LNCAP (cell line): Measurements from ENCODE around the gene LMNTD2.

Source experiments
- TF ChIP-seq, protein P1 (sequence below): fragments of 450-650 bp; IDR thresholded peaks from 2 replicates; pipeline ENCODE4 v1.5.1; 2017; ENCODE audit warnings: mild to moderate bottlenecking

Gene LMNTD2

GRCh38 chr11:544817-545166 is 15.7 kb downstream of the LMNTD2 start:
- TF ChIP-seq, protein P1, sequence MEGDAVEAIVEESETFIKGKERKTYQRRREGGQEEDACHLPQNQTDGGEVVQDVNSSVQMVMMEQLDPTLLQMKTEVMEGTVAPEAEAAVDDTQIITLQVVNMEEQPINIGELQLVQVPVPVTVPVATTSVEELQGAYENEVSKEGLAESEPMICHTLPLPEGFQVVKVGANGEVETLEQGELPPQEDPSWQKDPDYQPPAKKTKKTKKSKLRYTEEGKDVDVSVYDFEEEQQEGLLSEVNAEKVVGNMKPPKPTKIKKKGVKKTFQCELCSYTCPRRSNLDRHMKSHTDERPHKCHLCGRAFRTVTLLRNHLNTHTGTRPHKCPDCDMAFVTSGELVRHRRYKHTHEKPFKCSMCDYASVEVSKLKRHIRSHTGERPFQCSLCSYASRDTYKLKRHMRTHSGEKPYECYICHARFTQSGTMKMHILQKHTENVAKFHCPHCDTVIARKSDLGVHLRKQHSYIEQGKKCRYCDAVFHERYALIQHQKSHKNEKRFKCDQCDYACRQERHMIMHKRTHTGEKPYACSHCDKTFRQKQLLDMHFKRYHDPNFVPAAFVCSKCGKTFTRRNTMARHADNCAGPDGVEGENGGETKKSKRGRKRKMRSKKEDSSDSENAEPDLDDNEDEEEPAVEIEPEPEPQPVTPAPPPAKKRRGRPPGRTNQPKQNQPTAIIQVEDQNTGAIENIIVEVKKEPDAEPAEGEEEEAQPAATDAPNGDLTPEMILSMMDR, result no peak

- TF ChIP-seq, protein P1, result no peak
These were observed 19.1 kb downstream of the LMNTD2 start for GRCh38 chr11:541433-541885.

- TF ChIP-seq, protein P1, result no peak
These were observed 19.7 kb downstream of the LMNTD2 start for GRCh38 chr11:540583-541432.

GRCh38 chr11:539971-540481 is 20.5 kb downstream of the LMNTD2 start:
- TF ChIP-seq, protein P1, result no peak

DNA sequence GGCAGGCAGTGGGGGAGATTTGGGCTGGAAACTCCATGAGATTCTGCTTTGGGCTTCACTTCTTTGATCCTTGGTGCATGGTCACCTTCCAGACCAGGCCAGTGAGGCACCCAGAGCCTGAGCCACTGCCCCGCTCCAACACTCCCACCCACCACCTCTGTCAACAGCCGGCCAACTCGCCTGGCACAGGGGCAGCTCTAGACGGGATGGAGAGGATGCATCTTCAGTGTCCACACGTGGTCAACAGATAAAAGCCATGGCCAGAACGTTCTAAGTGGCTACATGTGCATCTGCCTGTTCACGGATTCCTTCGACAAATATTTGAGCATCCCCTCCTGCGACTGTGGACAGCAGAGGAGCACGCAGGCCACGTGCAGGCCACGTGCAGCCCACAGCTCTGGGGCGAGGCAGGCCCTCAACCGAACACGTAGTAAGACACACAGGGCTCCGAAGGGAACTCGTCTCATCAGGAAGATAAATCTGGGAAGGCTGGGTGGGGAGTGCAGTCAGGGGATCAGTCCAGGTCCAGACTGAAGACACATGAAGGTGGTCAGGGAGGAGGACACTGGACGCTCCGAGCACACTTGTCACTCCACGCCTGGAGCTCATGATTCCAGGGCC is 22.0 kb downstream of the LMNTD2 start:
- TF ChIP-seq, protein P1, result no peak

DNA sequence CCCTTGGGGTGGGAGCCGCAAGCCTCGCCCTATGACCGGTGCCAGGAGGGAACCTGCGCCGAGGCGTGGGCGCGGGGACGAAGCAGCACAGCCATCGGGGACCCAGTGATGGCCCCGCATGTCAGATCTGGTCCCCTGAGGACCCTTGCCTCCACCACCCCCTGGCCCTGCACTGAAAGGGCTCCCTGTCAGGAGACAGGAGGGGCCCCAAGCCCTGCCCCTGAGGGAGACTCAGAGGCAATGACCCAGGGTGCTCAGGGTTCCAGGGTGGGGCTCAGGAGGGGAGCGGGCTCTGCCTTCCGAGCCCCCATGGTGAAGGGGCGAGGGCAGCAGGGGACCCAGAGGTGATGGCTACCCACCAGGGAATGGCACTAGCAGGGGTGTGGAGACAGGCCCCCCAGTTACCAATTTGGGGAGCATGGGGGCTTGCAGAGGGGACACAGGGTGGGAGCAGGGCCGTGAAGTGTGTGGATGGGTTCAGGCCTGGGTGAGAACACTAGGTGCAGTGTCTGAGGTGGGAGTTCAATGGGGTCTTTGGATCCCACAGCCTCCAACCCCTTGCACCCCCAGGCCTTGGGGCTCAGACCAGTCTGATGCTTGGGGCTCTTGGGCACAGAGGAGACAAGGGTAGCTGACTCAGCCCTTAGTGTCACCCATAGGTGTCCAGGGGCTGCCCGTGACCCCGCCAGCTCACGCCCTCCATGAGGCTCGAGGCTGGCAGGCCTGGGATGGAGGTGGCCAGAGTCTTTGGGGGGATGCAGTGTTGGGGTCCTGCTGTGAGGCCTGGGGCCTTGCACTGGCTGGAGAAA is 22.7 kb downstream of the LMNTD2 start:
- TF ChIP-seq, protein P1, result no peak
